Embryonic facial prominence (tissue), 1 donor: Measurements from ENCODE around the gene ATG4C.
"Not testable (repeated sequence)": the region's sequence is repeated elsewhere in the genome, so short reads cannot be mapped to it uniquely, and the experiment has no call there.

Source experiments
- DNase-seq: peaks from one replicate; pipeline ENCODE4 v3.0.0-alpha.2; 2016; ENCODE audit errors: extremely low spot score

Gene ATG4C

GRCh38 chr1:62774971-62775595 is 8.8 kb upstream of the ATG4C start:
- DNase-seq: no peak

DNA sequence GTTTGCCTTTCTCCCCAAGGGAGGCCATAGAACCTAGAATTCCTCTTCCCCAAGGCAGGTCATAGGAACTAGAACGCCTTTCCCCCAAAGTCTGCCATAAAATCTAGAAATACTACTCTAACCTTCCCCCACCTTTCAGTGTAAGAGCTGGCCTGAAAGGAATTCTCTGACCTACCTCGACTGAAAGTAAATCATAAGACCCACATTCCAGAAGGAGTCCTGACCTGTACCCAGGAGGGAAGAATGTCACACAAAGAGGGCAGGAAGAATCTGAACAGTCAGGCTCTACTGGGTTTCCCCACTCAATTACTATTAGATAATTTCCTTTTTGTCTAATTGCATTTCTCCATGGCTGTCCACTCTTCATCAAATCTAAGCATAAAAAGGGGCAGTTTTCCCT is 5.7 kb upstream of the ATG4C start:
- no peak for DNase-seq

DNA sequence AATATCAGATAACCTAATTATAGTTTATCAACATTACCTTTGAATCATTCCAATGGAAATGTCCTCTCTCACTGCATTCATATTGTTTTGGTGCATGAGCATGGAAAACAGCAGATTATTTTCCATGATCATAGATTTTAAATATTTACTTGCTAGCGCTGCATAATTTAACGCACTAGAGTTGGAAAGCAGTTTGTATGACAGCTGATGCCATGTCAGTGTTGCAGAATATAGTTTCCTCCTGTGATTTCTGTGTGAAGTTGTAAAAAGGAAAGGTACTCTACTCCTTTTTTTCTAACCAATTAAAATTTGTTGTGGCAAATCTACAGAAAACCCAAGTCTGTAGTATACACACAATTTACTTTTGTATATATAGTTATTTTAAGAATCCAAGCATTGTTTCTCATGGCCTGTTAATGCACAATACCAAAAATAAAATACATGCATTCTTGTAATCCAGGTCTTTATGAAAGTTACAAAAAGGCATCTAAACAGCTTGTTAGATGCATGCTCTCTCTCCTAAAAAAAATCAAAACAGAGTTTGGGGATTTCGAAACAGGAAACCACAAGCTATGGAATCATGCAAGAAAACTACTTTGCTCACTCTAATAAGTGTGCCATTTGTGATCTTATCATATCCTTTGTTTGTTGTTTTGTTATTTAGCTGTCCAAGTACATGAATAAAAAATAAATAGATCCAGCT is 1.9 kb upstream of the ATG4C start:
- DNase-seq: no peak

- DNase-seq: not testable (repeated sequence)
Measured at GRCh38 chr1:62782544-62783212, 1.3 kb upstream of the ATG4C start.

DNA sequence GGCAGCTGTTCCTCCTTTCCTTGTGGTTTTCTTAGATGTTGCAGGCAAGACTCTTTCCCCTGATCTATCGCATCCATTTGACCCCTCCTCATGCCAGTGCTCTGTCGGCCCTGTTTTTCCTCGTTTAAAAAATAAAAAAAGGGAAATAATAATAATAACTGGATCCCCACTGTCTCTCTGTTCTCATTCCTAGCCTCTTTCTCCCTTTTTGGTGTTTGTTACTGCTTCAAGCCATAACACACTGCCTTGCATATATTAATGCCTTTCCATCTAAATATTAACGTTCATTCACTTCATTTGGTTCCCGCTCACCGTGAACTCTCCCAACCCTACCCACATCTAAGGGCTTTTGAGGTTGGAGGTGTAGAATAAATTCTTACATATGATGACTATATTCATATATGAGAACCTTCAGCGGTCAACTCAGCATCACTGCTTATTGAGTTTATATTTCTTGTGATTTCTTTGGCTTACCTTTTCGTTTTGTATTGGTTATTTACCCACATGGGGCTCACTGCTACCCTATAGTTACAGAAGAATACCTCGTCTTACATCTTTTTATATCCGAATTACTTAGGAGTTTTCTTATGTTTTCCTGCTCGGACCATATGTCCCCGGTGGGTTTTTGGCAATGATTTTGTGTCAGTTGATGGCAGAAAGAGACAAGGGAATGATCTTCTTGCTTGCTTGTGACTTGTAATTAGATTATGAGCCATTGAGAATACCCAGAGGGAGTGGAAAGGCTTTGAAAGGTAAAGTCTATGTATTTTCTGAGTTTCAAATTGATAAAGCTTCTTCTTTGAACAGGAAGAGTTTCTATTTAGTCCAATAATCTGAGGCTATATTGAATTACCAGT is 805 bp downstream of the ATG4C start:
- DNase-seq: no peak

DNA sequence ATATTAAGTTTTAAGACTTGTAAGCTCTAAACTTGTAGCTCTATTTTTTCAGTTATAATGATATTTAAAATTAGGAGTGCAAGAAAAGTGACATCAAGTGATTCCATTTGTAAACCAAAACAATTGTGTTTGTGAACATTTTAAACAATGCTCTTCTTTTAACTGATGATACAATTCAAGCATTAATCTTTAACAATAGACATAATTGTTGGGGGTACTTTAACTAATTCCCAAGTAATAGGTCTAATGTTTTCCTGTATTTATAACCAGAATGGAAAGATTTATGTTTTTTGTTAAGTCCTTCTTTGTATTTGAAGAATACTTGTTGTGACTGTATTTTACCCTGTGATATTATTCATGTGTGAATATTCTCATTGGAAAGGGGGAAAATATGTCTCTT is 6.8 kb downstream of the ATG4C start:
- no peak for DNase-seq

DNA sequence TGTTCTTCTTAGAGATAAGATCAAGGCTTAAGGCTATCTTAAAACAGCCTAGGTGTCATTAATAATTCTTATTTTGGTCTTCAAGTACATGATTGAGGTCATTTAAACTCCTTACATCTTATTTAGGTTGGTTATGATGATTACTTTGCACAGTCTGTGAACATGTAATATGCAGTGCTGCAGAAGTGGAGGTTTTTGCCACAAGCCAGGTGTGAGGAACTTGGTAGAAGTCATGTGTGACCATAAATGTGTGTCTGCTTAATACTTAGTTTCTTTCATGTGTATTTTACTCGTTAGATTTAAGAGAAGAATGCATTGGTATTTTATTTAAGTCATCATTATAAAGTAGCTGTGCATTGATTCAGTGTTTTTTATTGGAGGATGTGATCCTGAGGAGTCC is 10.1 kb downstream of the ATG4C start:
- DNase-seq: no peak

DNA sequence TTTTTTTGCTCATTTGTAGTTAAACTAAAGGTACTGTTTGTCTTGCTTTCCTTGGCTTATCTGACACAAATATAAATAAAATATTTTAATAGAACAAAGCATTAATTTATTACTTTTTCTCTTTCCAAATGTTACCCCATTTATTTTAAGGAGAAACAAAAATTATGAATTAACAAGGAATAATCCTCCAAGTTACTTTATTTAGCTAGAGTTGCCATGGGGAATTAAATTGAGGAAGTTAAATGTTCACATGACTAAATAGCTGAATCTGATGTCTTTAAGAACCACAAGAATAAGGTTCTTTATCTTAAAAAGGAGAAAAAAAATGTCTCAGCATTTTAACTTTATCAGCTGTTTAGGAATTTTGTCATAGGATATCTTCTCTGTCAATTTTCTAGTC is 12.3 kb downstream of the ATG4C start:
- no peak for DNase-seq

DNA sequence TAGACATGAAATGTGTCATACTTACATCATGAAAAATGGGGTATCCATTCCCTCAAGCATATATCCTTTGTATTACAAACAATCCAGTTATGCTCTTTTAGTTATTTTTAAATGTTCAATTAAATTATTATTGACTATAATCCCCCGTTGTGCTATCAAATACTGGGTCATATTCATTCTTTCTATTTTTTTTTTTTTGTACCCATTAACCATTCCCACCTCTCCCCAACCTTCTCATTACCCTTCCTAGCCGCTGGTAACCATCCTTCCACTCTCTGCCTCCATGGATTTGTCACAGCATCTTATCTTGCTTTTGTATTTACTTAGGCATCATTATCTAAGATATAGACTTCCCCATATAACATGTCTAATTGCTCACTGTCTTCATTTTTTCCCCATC is 15.8 kb downstream of the ATG4C start:
- no peak for DNase-seq

DNA sequence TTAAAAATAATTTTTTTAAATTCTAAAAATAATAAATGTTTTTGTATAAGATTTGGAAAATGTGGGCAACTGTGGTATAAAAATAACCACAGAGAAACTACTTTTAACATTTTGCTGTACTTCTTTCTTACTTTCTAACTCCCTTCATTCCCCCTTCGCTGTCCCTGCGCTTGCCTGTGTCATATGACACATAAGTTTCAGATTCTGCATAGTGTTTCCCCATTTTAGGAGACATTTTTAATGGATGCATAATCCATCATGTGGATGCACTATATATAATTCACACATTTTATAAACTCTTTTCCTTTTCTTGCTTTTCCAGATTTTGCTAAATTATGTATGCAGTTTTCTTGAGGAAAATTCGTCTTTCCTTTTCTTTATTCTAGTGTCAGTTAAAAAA is 16.3 kb downstream of the ATG4C start:
- no peak for DNase-seq

- no peak for DNase-seq
Measured at GRCh38 chr1:62800825-62801306, 16.9 kb downstream of the ATG4C start.

GRCh38 chr1:62809788-62810187 is 25.9 kb downstream of the ATG4C start:
- no peak for DNase-seq

DNA sequence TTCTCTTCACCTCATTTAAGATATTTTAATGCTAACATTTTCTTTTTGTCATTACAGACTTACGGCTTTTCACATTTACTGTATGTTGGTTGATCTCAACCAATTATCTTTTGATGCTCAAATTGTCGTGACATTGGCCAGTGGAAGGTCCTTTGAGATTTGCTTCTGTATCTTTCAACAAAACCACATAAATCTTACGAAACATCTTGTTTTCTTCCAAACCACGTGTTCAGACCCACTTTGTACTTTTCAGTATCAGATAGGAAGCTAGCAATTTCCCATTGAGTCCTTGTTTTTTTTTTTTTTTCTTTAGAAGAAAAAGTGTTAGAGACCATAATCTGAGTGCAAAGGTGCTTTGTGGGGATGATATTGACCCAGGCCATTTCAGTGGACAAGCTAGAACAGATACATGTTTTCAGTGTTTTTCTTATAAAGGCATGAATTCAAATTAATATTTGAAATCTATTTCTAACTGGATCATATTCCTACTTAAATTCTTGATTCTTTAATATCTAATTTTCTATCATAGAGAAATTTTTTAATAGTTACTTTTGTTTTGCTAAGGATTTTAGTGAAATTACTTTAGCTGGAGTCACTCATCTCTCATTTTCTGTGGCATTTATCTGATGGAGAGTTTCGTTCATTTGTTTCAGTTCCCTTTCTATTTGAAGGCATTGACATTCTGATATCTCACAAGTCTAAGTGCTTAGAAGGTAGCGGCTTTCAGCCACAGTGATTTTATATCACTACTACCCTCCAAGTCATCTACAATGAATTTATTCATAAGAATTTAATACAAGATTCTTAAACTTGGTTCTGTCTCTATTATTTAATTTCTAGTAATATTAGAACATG is 26.7 kb downstream of the ATG4C start:
- no peak for DNase-seq

- no peak for DNase-seq
Measured at GRCh38 chr1:62823556-62823955, 39.6 kb downstream of the ATG4C start.

GRCh38 chr1:62826901-62827300 is 43.0 kb downstream of the ATG4C start:
- DNase-seq: no peak

DNA sequence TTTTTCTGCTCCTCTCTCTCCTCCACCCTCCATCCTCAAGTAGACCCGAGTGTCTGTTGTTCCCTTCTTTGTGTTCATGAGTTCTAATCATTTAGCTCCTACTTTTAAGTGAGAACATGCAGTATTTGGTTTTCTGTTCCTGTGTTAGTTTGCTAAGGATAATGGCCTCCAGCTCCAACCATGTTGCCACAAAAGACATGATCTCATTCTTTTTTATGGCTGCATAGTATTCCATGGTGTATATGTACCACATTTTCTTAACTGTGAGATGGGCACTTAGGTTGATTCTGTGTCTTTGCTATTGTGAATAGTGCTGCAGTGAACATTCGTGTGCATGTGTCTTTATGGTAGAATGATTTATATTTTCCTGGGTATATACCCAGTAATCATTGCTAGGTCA is 43.9 kb downstream of the ATG4C start:
- DNase-seq: not testable (repeated sequence)

DNA sequence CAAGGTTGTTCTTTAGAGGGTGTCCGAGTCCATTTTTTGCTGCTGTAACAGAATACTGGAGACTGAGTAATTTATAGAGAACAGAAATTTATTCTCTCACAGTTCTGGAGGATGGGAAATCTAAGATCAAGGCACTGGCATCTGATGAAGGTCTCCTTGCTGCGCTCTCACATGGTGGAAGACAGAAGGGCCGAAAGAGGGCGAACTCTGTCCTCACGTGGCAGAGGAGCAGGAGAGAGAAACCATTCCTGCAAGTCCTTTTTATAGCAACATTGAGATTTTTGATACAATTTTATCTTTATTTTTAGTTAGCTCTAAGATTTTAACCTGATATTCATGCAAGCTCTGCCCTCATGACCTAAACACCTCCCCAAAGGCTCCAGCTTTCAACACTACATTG is 48.3 kb downstream of the ATG4C start:
- DNase-seq: no peak

GRCh38 chr1:62833529-62833928 is 49.6 kb downstream of the ATG4C start:
- no peak for DNase-seq

DNA sequence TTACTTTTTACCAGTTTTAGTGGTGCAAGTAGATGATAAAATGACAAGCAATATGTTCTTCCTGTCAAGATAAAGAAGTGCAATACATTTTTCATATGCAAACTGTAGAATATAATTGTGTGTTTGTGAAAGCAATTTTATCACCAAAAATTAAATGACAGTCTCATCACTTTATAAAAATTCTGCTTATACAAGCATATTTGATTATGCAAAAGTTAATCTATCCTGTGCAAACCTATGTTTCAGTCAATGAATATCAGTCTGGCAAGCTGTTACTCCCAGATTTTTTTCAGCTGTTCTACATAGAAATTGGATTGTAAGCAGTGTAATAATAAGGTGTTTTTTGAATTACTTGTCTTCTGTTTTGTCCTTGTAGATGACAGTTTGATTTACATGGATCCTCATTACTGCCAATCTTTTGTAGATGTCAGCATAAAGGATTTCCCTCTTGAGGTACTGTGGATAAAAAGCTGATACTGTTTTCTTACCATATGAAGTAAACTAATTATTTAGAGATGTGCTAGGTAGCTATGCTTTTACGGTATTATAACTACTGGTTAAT is 50.5 kb downstream of the ATG4C start:
- DNase-seq: no peak

DNA sequence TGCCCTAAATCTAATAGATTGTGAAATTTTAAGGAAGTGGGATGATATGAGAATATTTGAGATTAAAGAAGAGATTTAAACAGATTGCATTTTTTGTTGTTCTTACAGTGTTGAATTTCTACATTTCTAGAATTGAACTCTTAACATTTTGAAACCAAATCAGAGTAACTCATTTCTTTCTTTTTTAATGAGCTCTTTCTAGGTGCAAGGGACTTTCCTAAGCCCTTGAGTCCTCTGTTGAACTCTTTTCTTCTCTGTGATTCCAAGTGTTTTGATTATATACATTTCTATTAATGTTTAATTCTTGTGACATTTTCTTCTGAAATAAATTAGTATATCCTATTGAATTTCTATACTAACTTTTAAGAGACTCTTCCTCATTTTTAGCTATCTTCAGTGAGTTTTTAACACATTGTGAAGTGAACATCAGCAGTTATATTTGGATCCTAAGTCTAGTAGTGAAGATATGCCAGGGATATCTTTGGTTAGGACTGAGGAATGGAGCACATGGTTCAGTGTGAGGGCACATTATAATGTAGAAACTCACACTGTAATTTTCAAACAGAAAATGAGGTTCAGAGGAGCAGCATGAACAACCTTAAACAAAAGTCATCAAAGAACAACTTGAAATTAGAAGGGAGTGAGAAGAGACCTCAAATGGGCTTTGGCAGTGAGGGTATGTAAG is 53.1 kb downstream of the ATG4C start:
- DNase-seq: no peak
